ENCODE results near the gene NIPA2.
"Not testable (repeated sequence)": the region's sequence is repeated elsewhere in the genome, so short reads cannot be mapped to it uniquely, and the experiment has no call there.

The NIPA2 gene

GRCh38 chr15:22838292-22839042 is at the start of gene NIPA2:
TSS of gene NIPA2 (plus strand) at chr15:22838666. CDS start at chr15:22851732, 13,066 bp downstream.
- DNase-seq (ENCODE audit: low read depth, low spot score) = peak; percentile 97

- DNase-seq (ENCODE audit: low read depth, low spot score) = no peak
Observed at GRCh38 chr15:22794063-22794462, 44.4 kb upstream of the NIPA2 start.

GRCh38 chr15:22794621-22795167 is 43.8 kb upstream of the NIPA2 start:
- DNase-seq (ENCODE audit: low read depth, low spot score) = no peak

GRCh38 chr15:22795206-22796063 is 43.0 kb upstream of the NIPA2 start:
- DNase-seq (ENCODE audit: low read depth, low spot score) = no peak

GRCh38 chr15:22796079-22796478 is 42.4 kb upstream of the NIPA2 start:
- DNase-seq (ENCODE audit: low read depth, low spot score) = no peak

- no peak for DNase-seq (ENCODE audit: low read depth, low spot score)
Observed at GRCh38 chr15:22799902-22800301, 38.6 kb upstream of the NIPA2 start.

- not testable (repeated sequence) for DNase-seq (ENCODE audit: low read depth, low spot score)
Observed at GRCh38 chr15:22803006-22803405, 35.5 kb upstream of the NIPA2 start.

- no peak for DNase-seq (ENCODE audit: low read depth, low spot score)
Observed at GRCh38 chr15:22806156-22806555, 32.3 kb upstream of the NIPA2 start.

GRCh38 chr15:22806664-22807063 is 31.8 kb upstream of the NIPA2 start:
- no peak for DNase-seq (ENCODE audit: low read depth, low spot score)

GRCh38 chr15:22807831-22808230 is 30.6 kb upstream of the NIPA2 start:
- not testable (repeated sequence) for DNase-seq (ENCODE audit: low read depth, low spot score)

GRCh38 chr15:22808240-22808639 is 30.2 kb upstream of the NIPA2 start:
- DNase-seq (ENCODE audit: low read depth, low spot score) = no peak

GRCh38 chr15:22808761-22809280 is 29.6 kb upstream of the NIPA2 start:
- DNase-seq (ENCODE audit: low read depth, low spot score) = no peak

- no peak for DNase-seq (ENCODE audit: low read depth, low spot score)
Observed at GRCh38 chr15:22810033-22810852, 28.2 kb upstream of the NIPA2 start.

GRCh38 chr15:22810853-22811338 is 27.6 kb upstream of the NIPA2 start:
- DNase-seq (ENCODE audit: low read depth, low spot score) = no peak

- no peak for DNase-seq (ENCODE audit: low read depth, low spot score)
Observed at GRCh38 chr15:22811640-22812039, 26.8 kb upstream of the NIPA2 start.

- DNase-seq (ENCODE audit: low read depth, low spot score) = no peak
Observed at GRCh38 chr15:22813844-22814243, 24.6 kb upstream of the NIPA2 start.

- DNase-seq (ENCODE audit: low read depth, low spot score) = no peak
Observed at GRCh38 chr15:22815766-22816165, 22.7 kb upstream of the NIPA2 start.

GRCh38 chr15:22819651-22820050 is 18.8 kb upstream of the NIPA2 start:
- DNase-seq (ENCODE audit: low read depth, low spot score) = no peak

- no peak for DNase-seq (ENCODE audit: low read depth, low spot score)
Observed at GRCh38 chr15:22823495-22824128, 14.9 kb upstream of the NIPA2 start.

- no peak for DNase-seq (ENCODE audit: low read depth, low spot score)
Observed at GRCh38 chr15:22827125-22827524, 11.3 kb upstream of the NIPA2 start.

- DNase-seq (ENCODE audit: low read depth, low spot score) = peak; percentile 64
Observed at GRCh38 chr15:22831473-22831872, 7.0 kb upstream of the NIPA2 start.

All from brain pericyte (primary cell).